Esophagus squamous epithelium (tissue), 4 donors: ENCODE measurements around the gene TMEM219.

Experiments used
- CTCF ChIP-seq, 6 experiments: fragments of 450-650 bp in 4 of 6; fragments of 200-600 bp in 2 of 6; sonication (generic) in 2 of 6; IDR thresholded peaks; one replicate each; pipeline ENCODE4 v1.5.1; 2016 to 2019; ENCODE audit warnings: antibody characterized with exemption in 6 of 6, mild to moderate bottlenecking in 4 of 6, moderate library complexity in 4 of 6
- POLR2A ChIP-seq, 4 donors: fragments of 450-650 bp; IDR thresholded peaks; one replicate each; pipeline ENCODE4 v1.6.1; 2017; ENCODE audit warnings: antibody characterized with exemption in 4 of 4, mild to moderate bottlenecking in 4 of 4, moderate library complexity in 3 of 4

GRCh38 chr16:29959293-29959692 lies 2.6 kb upstream of the TMEM219 start:
- TF ChIP-seq CTCF (IDR thresholded peaks at IDR 0.05) (no peak), POLR2A (IDR thresholded peaks at IDR 0.05) (no peak)
